Measurements from ENCODE around the gene FAM228A.

The FAM228A gene

GRCh38 chr2:24204505-24204904, 29.7 kb downstream of the FAM228A start:
- Histone ChIP-seq H3K27ac (no peak overlapping the region), H3K4me2 (no peak overlapping the region), H3K27me3 (ENCODE audit: insufficient read depth, low read depth) (no peaks in the 10 kb centered on the region), H4K20me1 (ENCODE audit: insufficient read depth) (no peaks in the 10 kb centered on the region), H3K4me1 (ENCODE audit: low read depth, poor library complexity, severe bottlenecking) (no peaks in the 10 kb centered on the region), H3K9ac (no peak overlapping the region), H3K79me2 (ENCODE audit: insufficient read depth, low read depth) (no peaks in the 10 kb centered on the region), H3K4me3 (IDR thresholded peaks at IDR 0.05; ENCODE audit: insufficient read depth, low read depth, low read length) (no peak overlapping the region), H3K36me3 (ENCODE audit: insufficient read depth) (no peaks in the 10 kb centered on the region), H2AFZ (ENCODE audit: low read depth) (no peak overlapping the region)
- no peak for TF ChIP-seq CTCF (conservative IDR thresholded peaks at IDR 0.05; ENCODE audit: low read depth, low read length)

GRCh38 chr2:24205131-24205530, 30.3 kb downstream of the FAM228A start:
- Histone ChIP-seq H3K4me3 (IDR thresholded peaks at IDR 0.05; ENCODE audit: insufficient read depth, low read depth, low read length) (no peak overlapping the region), H2AFZ (ENCODE audit: low read depth) (no peak overlapping the region), H3K9ac (no peak overlapping the region), H4K20me1 (ENCODE audit: insufficient read depth) (no peaks in the 10 kb centered on the region), H3K4me2 (no peak overlapping the region), H3K36me3 (ENCODE audit: insufficient read depth) (no peaks in the 10 kb centered on the region), H3K79me2 (ENCODE audit: insufficient read depth, low read depth) (no peaks in the 10 kb centered on the region), H3K4me1 (ENCODE audit: low read depth, poor library complexity, severe bottlenecking) (no peaks in the 10 kb centered on the region), H3K27me3 (ENCODE audit: insufficient read depth, low read depth) (no peaks in the 10 kb centered on the region), H3K27ac (no peak overlapping the region)
- no peak for TF ChIP-seq CTCF (conservative IDR thresholded peaks at IDR 0.05; ENCODE audit: low read depth, low read length)

- no peaks in the 10 kb centered on the region for H3K79me2 ChIP-seq (ENCODE audit: insufficient read depth, low read depth)
- no peak overlapping the region for H3K9ac ChIP-seq
- no peaks in the 10 kb centered on the region for H3K36me3 ChIP-seq (ENCODE audit: insufficient read depth)
- no peak for TF ChIP-seq CTCF (conservative IDR thresholded peaks at IDR 0.05; ENCODE audit: low read depth, low read length)
- no peak overlapping the region for H3K4me2 ChIP-seq
- no peaks in the 10 kb centered on the region for H4K20me1 ChIP-seq (ENCODE audit: insufficient read depth)
- H3K27ac ChIP-seq: no peak overlapping the region
- no peaks in the 10 kb centered on the region for H3K27me3 ChIP-seq (ENCODE audit: insufficient read depth, low read depth)
- no peak overlapping the region for H3K4me3 ChIP-seq (IDR thresholded peaks at IDR 0.05; ENCODE audit: insufficient read depth, low read depth, low read length)
- H3K4me1 ChIP-seq (ENCODE audit: low read depth, poor library complexity, severe bottlenecking): no peaks in the 10 kb centered on the region
- H2AFZ ChIP-seq (ENCODE audit: low read depth): no peak overlapping the region
These were observed 31.4 kb downstream of the FAM228A start for GRCh38 chr2:24206242-24206641.

- Histone ChIP-seq H2AFZ (ENCODE audit: low read depth) (no peak overlapping the region), H3K9ac (no peak overlapping the region), H3K4me1 (ENCODE audit: low read depth, poor library complexity, severe bottlenecking) (no peaks in the 10 kb centered on the region), H3K27ac (no peak overlapping the region), H3K79me2 (ENCODE audit: insufficient read depth, low read depth) (no peaks in the 10 kb centered on the region), H3K27me3 (ENCODE audit: insufficient read depth, low read depth) (no peaks in the 10 kb centered on the region), H3K4me2 (no peak overlapping the region), H3K36me3 (ENCODE audit: insufficient read depth) (no peaks in the 10 kb centered on the region), H4K20me1 (ENCODE audit: insufficient read depth) (no peaks in the 10 kb centered on the region), H3K4me3 (IDR thresholded peaks at IDR 0.05; ENCODE audit: insufficient read depth, low read depth, low read length) (no peak overlapping the region)
- TF ChIP-seq CTCF (conservative IDR thresholded peaks at IDR 0.05; ENCODE audit: low read depth, low read length): no peak
These were observed 31.9 kb downstream of the FAM228A start for GRCh38 chr2:24206714-24207113.

GRCh38 chr2:24207359-24207758, 32.5 kb downstream of the FAM228A start:
- H3K9ac ChIP-seq: no peak overlapping the region
- H3K27me3 ChIP-seq (ENCODE audit: insufficient read depth, low read depth): no peaks in the 10 kb centered on the region
- H3K4me2 ChIP-seq: no peak overlapping the region
- no peak overlapping the region for H3K27ac ChIP-seq
- no peak overlapping the region for H2AFZ ChIP-seq (ENCODE audit: low read depth)
- TF ChIP-seq CTCF (conservative IDR thresholded peaks at IDR 0.05; ENCODE audit: low read depth, low read length): no peak
- no peaks in the 10 kb centered on the region for H4K20me1 ChIP-seq (ENCODE audit: insufficient read depth)
- H3K4me3 ChIP-seq (IDR thresholded peaks at IDR 0.05; ENCODE audit: insufficient read depth, low read depth, low read length): no peak overlapping the region
- no peaks in the 10 kb centered on the region for H3K36me3 ChIP-seq (ENCODE audit: insufficient read depth)
- no peaks in the 10 kb centered on the region for H3K79me2 ChIP-seq (ENCODE audit: insufficient read depth, low read depth)
- H3K4me1 ChIP-seq (ENCODE audit: low read depth, poor library complexity, severe bottlenecking): no peaks in the 10 kb centered on the region
